Thoracic aorta (tissue), 2 donors: ENCODE measurements around the gene TTC23. TPM values are rescaled to one million over a fixed set of nuclear protein-coding genes. Genes with fewer than 3 reads are reported as not detected.

ENCODE experiments used
- ATAC-seq: fragments of 150-250 bp; one replicate; pipeline ENCODE4 v1.8.0; 2017; ENCODE audit warnings: low read depth; ENCODE audit not compliant: insufficient number of reproducible peaks, low FRiP score
- DNase-seq: peaks from one replicate; pipeline ENCODE4 v3.0.0-alpha.2; 2020; ENCODE audit warnings: low spot score
- H3K27ac ChIP-seq, 2 donors: fragments of 200-600 bp; sonication (generic); 1 replicate in 1 of 2; 2 replicates in 1 of 2; pipeline ENCODE4 v1.5.1; 2016; ENCODE audit warnings: mild to moderate bottlenecking in 2 of 2, moderate library complexity in 2 of 2
- H3K27me3 ChIP-seq: fragments of 200-600 bp; sonication (generic); replicated peaks from 2 replicates; pipeline ENCODE4 v1.6.0; 2016; ENCODE audit warnings: mild to moderate bottlenecking; ENCODE audit not compliant: insufficient read depth
- H3K36me3 ChIP-seq: fragments of 200-600 bp; sonication (generic); one replicate; pipeline ENCODE4 v1.5.1; 2016
- H3K4me1 ChIP-seq, 2 donors: fragments of 200-600 bp; sonication (generic); 1 replicate in 1 of 2; 2 replicates in 1 of 2; pipeline versions ENCODE4 v1.5.1 to v1.6.0; 2016; ENCODE audit warnings: low read depth in 2 of 2, mild to moderate bottlenecking in 1 of 2; ENCODE audit not compliant: control insufficient read depth in 1 of 2
- H3K4me3 ChIP-seq: fragments of 200-600 bp; sonication (generic); 2 replicates; pipeline ENCODE4 v1.5.1; 2016; ENCODE audit warnings: mild to moderate bottlenecking
- H3K9me3 ChIP-seq: fragments of 200-600 bp; sonication (generic); 2 replicates; pipeline ENCODE4 v1.5.1; 2016
- total RNA-seq, 2 donors: library from RNA; depleted of rRNA; stranded (reverse); fragments of >200 nt; gene quantifications; one replicate each; pipeline versions ENCODE4 v1.1.0 to v1.2.3, GENCODE V29; 2016
- TF ChIP-seq, protein P1 (sequence below): fragments of 200-600 bp; sonication (generic); IDR thresholded peaks from one replicate; pipeline ENCODE4 v1.5.1; 2019; ENCODE audit warnings: antibody characterized with exemption

Gene TTC23
- total RNA-seq, 2 donors from 2014 or later: 14.2 to 32.8 TPM

DNA sequence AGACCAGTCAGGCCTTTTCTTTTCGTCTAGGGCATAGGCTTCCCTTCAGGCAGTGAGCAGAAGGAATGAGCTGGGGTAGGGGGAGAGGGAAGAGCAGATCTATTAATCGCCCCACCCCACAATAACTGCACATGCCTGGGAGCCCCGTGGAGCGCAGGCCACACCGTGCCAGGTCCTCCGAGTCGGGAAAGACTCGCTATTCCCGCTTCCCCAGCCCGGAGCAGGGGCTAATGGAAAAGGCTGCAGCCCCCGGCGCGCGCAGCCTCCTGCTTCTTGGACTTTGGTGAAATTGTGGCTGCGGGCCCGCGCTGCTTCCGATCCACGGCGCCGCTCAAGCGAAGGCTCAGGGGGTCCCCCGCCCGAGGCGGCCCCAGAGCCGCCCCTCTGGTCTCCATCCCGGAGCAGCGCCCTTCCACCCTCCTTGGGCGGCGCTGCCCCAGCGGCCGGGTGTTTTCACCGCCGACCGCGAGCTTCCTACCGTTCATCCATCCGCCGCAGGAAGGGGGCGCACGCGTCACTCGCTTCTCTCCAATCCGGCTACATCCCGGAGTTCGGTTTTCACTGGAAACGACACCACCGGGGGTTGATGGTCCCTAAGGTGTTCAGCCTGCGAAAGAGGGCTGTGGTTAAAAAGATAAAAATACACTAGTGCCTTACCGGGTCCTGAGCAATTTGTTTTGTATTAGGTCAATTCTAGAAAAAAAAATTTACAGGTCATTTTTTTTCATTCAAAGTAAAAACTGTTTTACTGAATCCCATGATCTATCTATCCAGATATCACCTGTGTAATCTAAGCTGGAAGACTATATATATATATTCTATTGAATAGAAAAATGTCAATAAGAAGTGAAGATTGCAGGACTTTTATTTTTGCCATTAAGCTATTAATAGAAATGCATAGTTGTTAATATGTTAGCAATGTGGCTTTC, 148.9 kb downstream of the TTC23 start:
- Histone ChIP-seq H3K4me1 (peaks cover 4 to 22% of the 10 kb centered on the region in 2 donors), H3K36me3 (no peaks in the 10 kb centered on the region), H3K27me3 (no peaks in the 10 kb centered on the region), H3K27ac (no peak overlapping the region), H3K4me3 (peak overlapping the region; percentile 71), H3K9me3 (no peaks in the 10 kb centered on the region)
- no peak for ATAC-seq
- DNase-seq: no peak
- TF ChIP-seq, protein P1, sequence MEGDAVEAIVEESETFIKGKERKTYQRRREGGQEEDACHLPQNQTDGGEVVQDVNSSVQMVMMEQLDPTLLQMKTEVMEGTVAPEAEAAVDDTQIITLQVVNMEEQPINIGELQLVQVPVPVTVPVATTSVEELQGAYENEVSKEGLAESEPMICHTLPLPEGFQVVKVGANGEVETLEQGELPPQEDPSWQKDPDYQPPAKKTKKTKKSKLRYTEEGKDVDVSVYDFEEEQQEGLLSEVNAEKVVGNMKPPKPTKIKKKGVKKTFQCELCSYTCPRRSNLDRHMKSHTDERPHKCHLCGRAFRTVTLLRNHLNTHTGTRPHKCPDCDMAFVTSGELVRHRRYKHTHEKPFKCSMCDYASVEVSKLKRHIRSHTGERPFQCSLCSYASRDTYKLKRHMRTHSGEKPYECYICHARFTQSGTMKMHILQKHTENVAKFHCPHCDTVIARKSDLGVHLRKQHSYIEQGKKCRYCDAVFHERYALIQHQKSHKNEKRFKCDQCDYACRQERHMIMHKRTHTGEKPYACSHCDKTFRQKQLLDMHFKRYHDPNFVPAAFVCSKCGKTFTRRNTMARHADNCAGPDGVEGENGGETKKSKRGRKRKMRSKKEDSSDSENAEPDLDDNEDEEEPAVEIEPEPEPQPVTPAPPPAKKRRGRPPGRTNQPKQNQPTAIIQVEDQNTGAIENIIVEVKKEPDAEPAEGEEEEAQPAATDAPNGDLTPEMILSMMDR: peak; percentile 78

DNA sequence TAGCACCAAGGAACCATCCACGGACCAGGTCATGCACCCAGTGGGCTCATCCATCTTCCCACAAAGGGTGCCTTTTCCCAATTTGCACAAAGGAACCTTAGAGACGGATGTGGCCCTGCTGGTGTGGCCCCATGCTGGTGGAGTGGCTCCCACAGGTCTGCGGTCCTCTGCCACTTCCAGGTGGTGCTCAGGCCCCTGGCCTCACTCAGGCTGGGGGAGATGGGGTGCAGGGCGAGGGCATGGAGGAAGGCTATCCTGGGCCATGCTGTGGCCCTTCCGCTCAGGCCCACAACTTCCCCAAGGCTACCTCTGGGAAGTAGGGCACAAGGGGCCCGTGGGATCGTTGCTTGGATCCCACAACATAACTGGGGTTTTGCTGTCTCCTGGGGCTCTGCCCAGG, 149.7 kb downstream of the TTC23 start:
- no peak for ATAC-seq
- Histone ChIP-seq H3K36me3 (no peaks in the 10 kb centered on the region), H3K9me3 (no peaks in the 10 kb centered on the region), H3K27ac (no peak overlapping the region), H3K4me1 (peaks cover 4 to 22% of the 10 kb centered on the region in 2 donors), H3K4me3 (no peak overlapping the region), H3K27me3 (no peaks in the 10 kb centered on the region)
- TF ChIP-seq, protein P1: no peak
- no peak for DNase-seq

DNA sequence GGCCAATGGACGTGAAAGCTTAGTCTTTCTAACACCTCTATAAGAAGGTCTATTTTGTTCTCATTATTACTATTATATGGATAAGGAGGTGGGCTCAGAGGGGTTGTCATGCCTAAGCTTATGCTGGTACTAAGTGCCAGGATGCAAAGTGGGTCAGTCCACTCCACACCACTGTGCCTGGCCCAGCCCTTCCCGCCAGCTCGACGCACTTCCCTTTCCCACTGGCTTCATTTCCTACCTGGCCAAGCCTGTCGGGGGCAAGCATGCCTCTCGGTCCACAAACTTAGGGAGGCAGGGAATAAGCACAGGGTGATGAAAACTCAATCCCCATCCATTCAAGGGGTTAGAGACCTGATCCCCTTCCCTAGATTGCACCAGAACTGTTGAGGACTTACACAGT, 150.4 kb downstream of the TTC23 start:
- ATAC-seq: no peak

DNA sequence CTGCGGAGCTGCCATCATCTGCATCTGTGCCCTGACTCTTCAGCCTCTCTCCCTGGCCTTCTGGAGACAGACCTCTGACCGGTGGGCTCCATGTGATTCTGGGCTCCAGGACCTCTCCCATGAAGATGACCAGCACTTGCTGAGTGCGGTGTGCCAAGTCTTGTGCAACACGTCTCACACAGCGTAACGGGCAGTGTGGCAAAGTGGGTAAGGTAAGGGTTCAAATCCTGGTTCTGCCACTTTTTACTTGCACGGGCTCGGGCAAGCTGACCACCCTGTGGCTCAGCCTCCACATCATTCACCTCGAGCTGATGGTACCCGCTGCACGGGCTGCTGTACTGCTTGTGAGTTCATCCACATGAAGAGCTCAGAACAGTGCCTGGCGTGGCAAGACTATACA, 151.0 kb downstream of the TTC23 start:
- Histone ChIP-seq H3K36me3 (no peaks in the 10 kb centered on the region), H3K4me1 (peaks cover 4 to 22% of the 10 kb centered on the region in 2 donors), H3K27ac (no peak overlapping the region), H3K27me3 (no peaks in the 10 kb centered on the region), H3K9me3 (no peaks in the 10 kb centered on the region), H3K4me3 (no peak overlapping the region)
- TF ChIP-seq, protein P1: no peak
- DNase-seq: no peak
- ATAC-seq: no peak

More for the DNA sequence above, 150.4 kb downstream of the TTC23 start:
- Histone ChIP-seq H3K27ac (no peak overlapping the region), H3K27me3 (no peaks in the 10 kb centered on the region), H3K4me1 (peaks cover 4 to 22% of the 10 kb centered on the region in 2 donors), H3K4me3 (no peak overlapping the region), H3K9me3 (no peaks in the 10 kb centered on the region), H3K36me3 (no peaks in the 10 kb centered on the region)
- no peak for DNase-seq
- TF ChIP-seq, protein P1: no peak
